SK-N-SH treated with all-trans-retinoic acid at 6 μM for 48 hours (cell line): ENCODE results near the gene DXO.

Experiments used
- ZC3H10 ChIP-seq: fragments of 250-450 bp; sonication (Bioruptor Pico); IDR thresholded peaks from 2 replicates; pipeline ENCODE4 v1.5.1; 2021; ENCODE audit warnings: mild to moderate bottlenecking, moderate library complexity
- TF ChIP-seq, protein P1 (sequence below): fragments of 250-450 bp; sonication (Bioruptor Pico); IDR thresholded peaks from 2 replicates; pipeline ENCODE4 v1.8.0; 2020; ENCODE audit warnings: mild to moderate bottlenecking, moderate library complexity, borderline replicate concordance

- TF ChIP-seq, protein P1, sequence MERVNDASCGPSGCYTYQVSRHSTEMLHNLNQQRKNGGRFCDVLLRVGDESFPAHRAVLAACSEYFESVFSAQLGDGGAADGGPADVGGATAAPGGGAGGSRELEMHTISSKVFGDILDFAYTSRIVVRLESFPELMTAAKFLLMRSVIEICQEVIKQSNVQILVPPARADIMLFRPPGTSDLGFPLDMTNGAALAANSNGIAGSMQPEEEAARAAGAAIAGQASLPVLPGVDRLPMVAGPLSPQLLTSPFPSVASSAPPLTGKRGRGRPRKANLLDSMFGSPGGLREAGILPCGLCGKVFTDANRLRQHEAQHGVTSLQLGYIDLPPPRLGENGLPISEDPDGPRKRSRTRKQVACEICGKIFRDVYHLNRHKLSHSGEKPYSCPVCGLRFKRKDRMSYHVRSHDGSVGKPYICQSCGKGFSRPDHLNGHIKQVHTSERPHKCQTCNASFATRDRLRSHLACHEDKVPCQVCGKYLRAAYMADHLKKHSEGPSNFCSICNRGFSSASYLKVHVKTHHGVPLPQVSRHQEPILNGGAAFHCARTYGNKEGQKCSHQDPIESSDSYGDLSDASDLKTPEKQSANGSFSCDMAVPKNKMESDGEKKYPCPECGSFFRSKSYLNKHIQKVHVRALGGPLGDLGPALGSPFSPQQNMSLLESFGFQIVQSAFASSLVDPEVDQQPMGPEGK (CRISPR knock-in tag) = no peak
- TF ChIP-seq ZC3H10 (CRISPR knock-in tag) = no peak
Observed at GRCh38 chr6:31963921-31964320, 8.0 kb downstream of the DXO start.
